HepG2 (cell line): ENCODE measurements around the gene GRB2. TPM values are rescaled to one million over a fixed set of nuclear protein-coding genes. Genes with fewer than 3 reads are reported as not detected.

ENCODE experiments used
- CBFB ChIP-seq: sonication (generic); formaldehyde crosslinking; IDR thresholded peaks from 2 replicates; pipeline ENCODE4 v1.4.0; 2020; ENCODE audit warnings: missing genetic modification reagents
- FOXP4 ChIP-seq: sonication (generic); formaldehyde crosslinking; IDR thresholded peaks from 2 replicates; pipeline ENCODE4 v1.4.0; 2020; ENCODE audit warnings: missing genetic modification reagents
- PHB2 ChIP-seq: fragments of 450-650 bp; IDR thresholded peaks from 2 replicates; pipeline ENCODE4 v1.6.1; 2018; ENCODE audit not compliant: partially characterized antibody
- PREB ChIP-seq: sonication (generic); formaldehyde crosslinking; IDR thresholded peaks from 2 replicates; pipeline ENCODE4 v1.4.0; 2020; ENCODE audit warnings: missing genetic modification reagents
- PTBP1 ChIP-seq: fragments of 200-400 bp; formaldehyde crosslinking; IDR thresholded peaks from 2 replicates; pipeline ENCODE4 v1.6.1; 2018; ENCODE audit warnings: low read length, low read depth; ENCODE audit not compliant: poor library complexity, severe bottlenecking
- SCMH1 ChIP-seq: sonication (generic); formaldehyde crosslinking; IDR thresholded peaks from 2 replicates; pipeline ENCODE4 v1.9.0; 2021; ENCODE audit warnings: missing genetic modification reagents, mild to moderate bottlenecking, borderline replicate concordance
- SMAD1 ChIP-seq: sonication (generic); formaldehyde crosslinking; IDR thresholded peaks from 2 replicates; pipeline ENCODE4 v1.4.0; 2020; ENCODE audit warnings: missing genetic modification reagents, low read depth, mild to moderate bottlenecking, borderline replicate concordance
- SOX5 ChIP-seq: IDR thresholded peaks from 2 replicates; pipeline ENCODE4 v1.6.1; 2016; ENCODE audit warnings: borderline replicate concordance
- ZNF333 ChIP-seq: sonication (generic); formaldehyde crosslinking; IDR thresholded peaks from 2 replicates; pipeline ENCODE4 v1.4.0; 2020; ENCODE audit warnings: mild to moderate bottlenecking, missing genetic modification reagents, borderline replicate concordance
- polyA plus RNA-seq, 8 experiments: library from polyadenylated mRNA; depleted of rRNA in 3 of 8; stranded (reverse) in 7 of 8; unstranded in 1 of 8; fragments of >200 nt; fragmentation: Illumina TruSeq in 4 of 8; extraction: Trizol in 4 of 8; gene quantifications; 2 replicates each; pipeline versions ENCODE4 v1.2.1 to v1.2.3, GENCODE V29; 2011 to 2016; ENCODE audit warnings: low read depth in 4 of 8, missing spikeins in 1 of 8, mixed read lengths in 1 of 8; ENCODE audit not compliant: insufficient read depth in 1 of 8
- total RNA-seq, 5 experiments: library from RNA; depleted of rRNA; stranded (reverse); fragments of >200 nt; fragmentation: Illumina TruSeq; extraction: Trizol; gene quantifications; 2 replicates each; pipeline ENCODE4 v1.2.3, GENCODE V29; 2016; ENCODE audit warnings: low read depth in 1 of 5

GRB2 gene
- total and polyA plus RNA-seq, 2 of the 13 experiments (the other 11 are each of a cell fraction or from before 2014, with no cell fraction given): 84.6 to 92.3 TPM

DNA sequence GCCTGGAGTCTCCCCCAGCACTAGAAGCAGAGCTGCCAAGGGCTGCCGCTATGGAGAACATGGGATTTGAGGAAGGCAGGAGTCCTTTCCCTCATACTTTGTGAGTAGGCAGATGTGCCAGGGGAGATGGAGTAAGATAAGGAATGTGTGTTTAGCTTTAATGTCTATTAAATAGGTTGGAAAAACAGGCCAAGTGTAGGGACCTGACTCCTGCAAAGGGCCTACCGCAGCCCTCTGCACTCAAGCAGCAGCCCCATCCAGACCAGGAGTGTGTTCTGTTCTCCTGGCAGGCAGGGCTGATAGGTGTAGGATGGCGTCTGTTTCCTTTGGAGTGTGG, 132.7 kb downstream of the GRB2 start (continued):
- no peak for TF ChIP-seq PREB (CRISPR knock-in tag)
- no peak for TF ChIP-seq SMAD1 (CRISPR knock-in tag)
- no peak for TF ChIP-seq PHB2
- no peak for TF ChIP-seq PTBP1
- no peak for TF ChIP-seq SCMH1
- 0 out of 2 replicates have a peak, but pooled peaks have one; percentile 21 for TF ChIP-seq ZNF333 (CRISPR knock-in tag)
- TF ChIP-seq FOXP4 (CRISPR knock-in tag): no peak
- TF ChIP-seq CBFB (CRISPR knock-in tag): peak; percentile 25; the same call in 1 of the 2 replicates
- TF ChIP-seq SOX5: no peak
